ENCODE data around the gene LPP. TPM values are rescaled to one million over a fixed set of nuclear protein-coding genes. Genes with fewer than 3 reads are reported as not detected.
"Not testable (repeated sequence)": the region's sequence is repeated elsewhere in the genome, so short reads cannot be mapped to it uniquely, and the experiment has no call there.

Gene LPP
- total RNA-seq, 1 experiment from 2014 or later = 148 TPM

DNA sequence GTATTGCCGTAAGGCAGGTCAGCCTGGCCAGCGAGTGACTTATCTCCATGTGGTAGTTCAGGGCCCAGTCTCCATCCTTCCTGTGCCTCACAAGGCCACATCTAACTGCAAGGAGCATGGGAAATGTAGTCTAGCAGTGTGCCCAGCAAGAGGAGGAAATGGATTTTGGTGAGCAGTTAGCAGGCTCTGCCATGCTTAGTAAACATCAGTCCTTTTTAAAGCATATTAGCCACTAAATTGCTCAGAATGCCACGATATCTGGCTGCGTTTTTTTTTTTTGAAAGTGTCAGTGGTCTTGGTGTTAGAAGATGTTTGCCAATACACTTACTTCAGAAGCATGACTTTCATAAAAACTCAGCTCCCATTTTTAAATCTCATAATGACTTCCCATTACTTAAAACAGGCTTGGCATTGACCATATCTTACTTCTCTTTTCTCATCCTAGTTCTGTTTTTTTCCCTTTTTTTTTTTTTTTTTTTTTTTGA, 547.6 kb downstream of the LPP start:
- H3K79me2 ChIP-seq (ENCODE audit: low read depth) = no peaks in the 10 kb centered on the region
- H3K27me3 ChIP-seq (ENCODE audit: insufficient read depth, low read depth) = no peaks in the 10 kb centered on the region
- no peaks in the 10 kb centered on the region for H3K4me1 ChIP-seq (replicated peaks; ENCODE audit: insufficient read depth)
- no peak overlapping the region for H3K4me2 ChIP-seq
- H3K9me2 ChIP-seq (ENCODE audit: insufficient read depth) = no peaks in the 10 kb centered on the region
- POLR2A ChIA-PET (ENCODE audit: unreplicated experiment) = no interaction called here
- no peaks in the 10 kb centered on the region for H3K36me3 ChIP-seq (ENCODE audit: low read depth)
- no peak overlapping the region for H3K4me3 ChIP-seq
- no peaks in the 10 kb centered on the region for H3F3A ChIP-seq (ENCODE audit: insufficient read depth, low read depth)
- no peaks in the 10 kb centered on the region for H4K20me1 ChIP-seq (ENCODE audit: insufficient read depth)
- no peak overlapping the region for H3K27ac ChIP-seq
- no peak for DNase-seq
- TF ChIP-seq, protein P1, sequence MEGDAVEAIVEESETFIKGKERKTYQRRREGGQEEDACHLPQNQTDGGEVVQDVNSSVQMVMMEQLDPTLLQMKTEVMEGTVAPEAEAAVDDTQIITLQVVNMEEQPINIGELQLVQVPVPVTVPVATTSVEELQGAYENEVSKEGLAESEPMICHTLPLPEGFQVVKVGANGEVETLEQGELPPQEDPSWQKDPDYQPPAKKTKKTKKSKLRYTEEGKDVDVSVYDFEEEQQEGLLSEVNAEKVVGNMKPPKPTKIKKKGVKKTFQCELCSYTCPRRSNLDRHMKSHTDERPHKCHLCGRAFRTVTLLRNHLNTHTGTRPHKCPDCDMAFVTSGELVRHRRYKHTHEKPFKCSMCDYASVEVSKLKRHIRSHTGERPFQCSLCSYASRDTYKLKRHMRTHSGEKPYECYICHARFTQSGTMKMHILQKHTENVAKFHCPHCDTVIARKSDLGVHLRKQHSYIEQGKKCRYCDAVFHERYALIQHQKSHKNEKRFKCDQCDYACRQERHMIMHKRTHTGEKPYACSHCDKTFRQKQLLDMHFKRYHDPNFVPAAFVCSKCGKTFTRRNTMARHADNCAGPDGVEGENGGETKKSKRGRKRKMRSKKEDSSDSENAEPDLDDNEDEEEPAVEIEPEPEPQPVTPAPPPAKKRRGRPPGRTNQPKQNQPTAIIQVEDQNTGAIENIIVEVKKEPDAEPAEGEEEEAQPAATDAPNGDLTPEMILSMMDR (conservative IDR thresholded peaks at IDR 0.05) = no peak
- TF ChIP-seq EZH2 (IDR thresholded peaks at IDR 0.05; ENCODE audit: low read depth) = no peak
- H3K9me3 ChIP-seq (ENCODE audit: insufficient read depth, low read depth) = no peaks in the 10 kb centered on the region
- no TSS peak for BruUV-seq (replicated peaks)
- CTCF ChIA-PET = interaction anchor here (1.2 kb wide), 1 partner anchor 9 kb away, joined by 15 read pairs; no protein-coding TSS in a partner anchor
- intact Hi-C loops (cut with micrococcal nuclease; ENCODE audit: unreplicated experiment) = no loop called here
- no peak overlapping the region for H2AFZ ChIP-seq

DNA sequence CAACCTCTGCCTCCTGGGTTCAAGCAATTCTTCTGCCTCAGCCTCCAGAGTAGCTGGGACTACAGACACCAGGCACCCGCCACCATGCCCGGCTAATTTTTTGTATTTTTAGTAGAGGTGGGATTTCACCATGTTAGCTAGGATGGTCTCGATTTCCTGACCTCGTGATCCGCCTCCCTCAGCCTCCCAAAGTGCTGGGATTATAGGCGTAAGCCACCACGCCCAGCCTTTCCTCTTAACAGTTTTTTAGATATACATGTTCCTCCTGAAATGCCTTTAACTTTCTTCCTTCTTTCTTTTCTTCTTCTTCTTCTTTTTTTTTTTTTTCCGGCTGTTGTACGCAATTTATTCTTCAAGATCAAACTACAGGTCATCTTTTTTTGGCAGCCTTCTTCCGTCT, 548.1 kb downstream of the LPP start:
- H4K20me1 ChIP-seq (ENCODE audit: insufficient read depth); H3K36me3 ChIP-seq (ENCODE audit: low read depth); H3K4me2 ChIP-seq; H3K9me2 ChIP-seq (ENCODE audit: insufficient read depth); H3F3A ChIP-seq (ENCODE audit: insufficient read depth, low read depth); DNase-seq; POLR2A ChIA-PET (ENCODE audit: unreplicated experiment); BruUV-seq (replicated peaks); H3K4me1 ChIP-seq (replicated peaks; ENCODE audit: insufficient read depth); H3K27ac ChIP-seq; H3K9me3 ChIP-seq (ENCODE audit: insufficient read depth, low read depth); H2AFZ ChIP-seq; H3K79me2 ChIP-seq (ENCODE audit: low read depth); H3K27me3 ChIP-seq (ENCODE audit: insufficient read depth, low read depth); H3K4me3 ChIP-seq; intact Hi-C loops (cut with micrococcal nuclease; ENCODE audit: unreplicated experiment): not testable (repeated sequence)
- CTCF ChIA-PET = interaction anchor here (1.2 kb wide), 1 partner anchor 8 kb away, joined by 15 read pairs; no protein-coding TSS in a partner anchor

DNA sequence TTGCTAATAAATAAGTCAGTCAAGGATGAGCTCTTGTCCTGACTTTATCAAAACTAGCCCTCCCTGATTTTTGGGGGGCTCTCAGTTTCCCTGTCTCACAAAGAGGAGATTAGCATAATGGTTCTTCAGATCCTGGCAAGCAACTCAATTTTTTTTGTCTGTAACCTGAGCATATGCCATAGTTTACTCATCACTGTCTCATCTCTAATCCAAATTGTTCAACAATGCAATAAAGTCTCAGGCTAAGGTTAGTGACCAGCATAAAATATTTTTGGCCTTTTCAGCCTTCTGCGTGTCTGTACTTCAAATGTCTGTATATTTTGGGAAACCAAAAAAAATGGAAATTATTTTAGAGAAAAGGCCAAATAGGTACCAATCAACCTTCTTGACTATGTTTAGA, 552.2 kb downstream of the LPP start:
- Histone ChIP-seq H3K27me3 (ENCODE audit: insufficient read depth, low read depth) (no peaks in the 10 kb centered on the region), H3K4me3 (no peak overlapping the region), H3K79me2 (ENCODE audit: low read depth) (no peaks in the 10 kb centered on the region), H3K27ac (no peak overlapping the region), H4K20me1 (ENCODE audit: insufficient read depth) (no peaks in the 10 kb centered on the region), H3F3A (ENCODE audit: insufficient read depth, low read depth) (no peaks in the 10 kb centered on the region), H2AFZ (no peak overlapping the region), H3K4me1 (replicated peaks; ENCODE audit: insufficient read depth) (no peaks in the 10 kb centered on the region), H3K9me3 (ENCODE audit: insufficient read depth, low read depth) (no peaks in the 10 kb centered on the region), H3K9me2 (ENCODE audit: insufficient read depth) (0 out of 2 replicates have a peak, but pooled peaks cover 3% of the 10 kb centered on the region), H3K36me3 (ENCODE audit: low read depth) (no peaks in the 10 kb centered on the region), H3K4me2 (no peak overlapping the region)
- ChIA-PET POLR2A (ENCODE audit: unreplicated experiment) (no interaction called here), CTCF (no interaction called here)
- no peak for TF ChIP-seq EZH2 (IDR thresholded peaks at IDR 0.05; ENCODE audit: low read depth)
- TF ChIP-seq, protein P1 (conservative IDR thresholded peaks at IDR 0.05) = no peak
- intact Hi-C loops (cut with micrococcal nuclease; ENCODE audit: unreplicated experiment) = no loop called here
- no peak for DNase-seq
- no TSS peak for BruUV-seq (replicated peaks)

DNA sequence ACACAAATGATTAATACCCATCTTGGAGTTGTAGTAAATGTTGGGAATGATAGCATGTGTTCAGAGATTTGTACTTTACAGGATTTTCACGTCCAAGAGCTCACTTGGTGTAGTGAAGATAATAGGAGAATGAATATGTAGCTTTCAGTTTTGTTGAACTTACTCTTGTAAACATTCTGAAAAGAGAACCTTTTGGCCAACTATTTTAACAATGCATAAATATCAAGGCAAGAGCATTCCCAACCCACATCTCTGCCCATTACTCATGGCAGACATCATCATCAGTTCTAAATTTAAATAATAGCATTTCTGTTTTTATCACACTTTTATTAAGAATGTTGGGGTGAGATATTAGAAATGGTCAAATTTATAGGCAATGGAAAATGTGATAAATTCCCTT, 552.6 kb downstream of the LPP start:
- Histone ChIP-seq H2AFZ (no peak overlapping the region), H3K4me3 (no peak overlapping the region), H3K79me2 (ENCODE audit: low read depth) (no peaks in the 10 kb centered on the region), H3K36me3 (ENCODE audit: low read depth) (no peaks in the 10 kb centered on the region), H3K27ac (no peak overlapping the region), H4K20me1 (ENCODE audit: insufficient read depth) (no peaks in the 10 kb centered on the region), H3K4me1 (replicated peaks; ENCODE audit: insufficient read depth) (no peaks in the 10 kb centered on the region), H3F3A (ENCODE audit: insufficient read depth, low read depth) (no peaks in the 10 kb centered on the region), H3K9me3 (ENCODE audit: insufficient read depth, low read depth) (no peaks in the 10 kb centered on the region), H3K4me2 (no peak overlapping the region), H3K27me3 (ENCODE audit: insufficient read depth, low read depth) (no peaks in the 10 kb centered on the region), H3K9me2 (ENCODE audit: insufficient read depth) (0 out of 2 replicates have a peak, but pooled peaks cover 3% of the 10 kb centered on the region)
- intact Hi-C loops (cut with micrococcal nuclease; ENCODE audit: unreplicated experiment) = no loop called here
- no peak for TF ChIP-seq EZH2 (IDR thresholded peaks at IDR 0.05; ENCODE audit: low read depth)
- TF ChIP-seq, protein P1 (conservative IDR thresholded peaks at IDR 0.05) = no peak
- POLR2A ChIA-PET (ENCODE audit: unreplicated experiment) = no interaction called here
- CTCF ChIA-PET = no interaction called here
- no peak for DNase-seq
- BruUV-seq (replicated peaks) = no TSS peak

Data from PC-9 (cell line).